CD4-positive, alpha-beta T cell treated with Interleukin-4 for 4 hours (primary cell): ENCODE data around the gene UQCR11.

Experiments
- DNase-seq: peaks from one replicate; pipeline ENCODE4 v3.0.0-alpha.2; 2020

UQCR11 gene

DNA sequence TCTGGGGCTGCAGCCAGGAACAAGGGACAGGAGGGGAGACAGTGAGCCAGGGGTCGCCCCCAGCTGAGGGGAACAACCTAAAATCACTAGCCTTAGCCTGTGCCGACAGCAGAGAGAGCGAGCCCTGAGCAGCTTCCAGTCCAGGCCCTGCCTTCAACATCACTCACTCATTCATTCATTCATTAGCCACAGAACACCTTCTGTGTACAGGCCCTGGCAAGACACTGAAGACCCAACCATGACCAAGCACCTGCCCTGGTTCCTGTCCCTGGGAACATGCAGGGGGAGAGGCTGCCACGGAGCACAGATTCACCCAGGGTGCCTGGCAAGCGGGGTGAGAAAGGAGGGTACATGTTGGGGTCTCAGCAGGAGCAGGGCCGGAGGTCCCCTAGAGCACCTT is 42.0 kb downstream of the UQCR11 start:
- DNase-seq, result no peak

DNA sequence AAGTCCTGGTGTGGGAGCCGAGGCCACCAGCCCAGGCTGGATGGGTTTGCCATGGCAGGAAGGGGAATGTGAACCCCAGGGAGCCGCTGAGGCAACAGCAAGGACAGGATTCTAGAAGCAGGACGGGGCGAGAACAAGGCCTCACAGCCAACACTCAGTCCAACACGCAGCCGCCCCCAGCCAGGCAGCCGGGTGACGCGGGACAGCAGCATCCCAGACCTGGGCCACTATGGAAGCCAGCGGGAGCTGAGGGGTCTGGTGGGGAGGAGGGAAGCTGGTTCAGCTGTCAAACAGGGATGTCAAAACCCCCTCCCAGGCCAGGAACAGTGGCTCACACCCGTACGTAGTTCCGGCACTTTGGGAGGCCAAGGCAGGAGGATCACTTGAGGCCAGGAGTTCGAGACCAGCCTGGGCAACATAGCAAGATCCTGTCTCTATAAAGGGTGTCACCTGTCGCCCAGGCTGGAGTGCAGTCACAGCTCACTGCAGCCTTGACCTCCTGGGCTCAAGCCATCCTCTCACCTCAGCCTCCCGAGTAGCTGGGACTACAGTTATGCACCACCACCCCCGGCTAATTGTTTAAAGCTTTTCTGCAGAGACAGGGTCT is 43.9 kb downstream of the UQCR11 start:
- DNase-seq, result no peak

DNA sequence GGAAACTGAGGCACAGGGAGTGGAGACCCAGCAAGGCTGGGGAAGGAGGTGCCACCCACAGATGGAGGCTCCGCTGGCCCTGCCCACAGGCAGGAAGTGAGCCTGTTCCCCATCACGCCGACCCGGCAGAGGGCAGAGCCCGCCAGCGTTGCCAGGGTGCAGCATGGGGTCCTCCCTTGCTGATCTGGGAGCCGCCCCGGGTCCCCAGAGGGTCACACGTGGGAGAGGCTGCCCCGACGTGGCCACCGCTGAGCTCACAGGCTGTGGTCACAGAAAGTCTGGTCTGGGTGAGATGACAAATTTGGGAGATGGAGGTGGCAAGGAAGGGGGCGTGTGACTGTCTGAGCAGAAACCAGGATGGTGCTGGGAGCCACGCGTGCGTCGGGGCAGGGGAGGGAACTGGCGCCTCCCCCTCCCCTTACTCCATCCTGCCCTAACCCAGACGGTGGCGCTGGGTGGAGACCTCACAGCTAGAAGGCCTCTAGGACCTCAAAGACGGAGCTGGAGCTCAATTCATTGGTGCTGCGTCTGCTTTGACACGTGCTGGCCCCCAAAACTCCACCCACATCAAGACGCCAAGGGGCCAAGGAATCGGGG is 44.9 kb downstream of the UQCR11 start:
- DNase-seq, result no peak

DNA sequence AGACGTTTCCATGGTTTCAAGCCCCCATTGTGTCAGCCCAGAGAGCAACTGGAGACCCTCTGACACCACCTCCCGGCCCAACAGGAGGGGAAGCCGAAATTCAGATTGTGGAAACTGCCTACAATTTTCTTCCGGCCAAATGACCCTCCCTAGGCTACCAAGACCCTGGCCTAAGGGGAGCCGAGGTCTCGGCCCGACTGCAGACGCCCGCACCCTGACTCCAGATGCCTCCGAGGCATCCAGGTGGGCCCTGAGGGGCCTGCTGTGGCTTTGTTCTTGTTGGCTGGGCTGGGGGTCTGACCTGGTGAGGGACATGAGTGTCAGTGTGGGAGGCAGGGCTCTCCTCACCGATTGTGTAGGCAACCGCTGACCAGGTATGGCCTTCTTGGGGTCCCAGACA is 46.7 kb downstream of the UQCR11 start:
- no peak for DNase-seq

DNA sequence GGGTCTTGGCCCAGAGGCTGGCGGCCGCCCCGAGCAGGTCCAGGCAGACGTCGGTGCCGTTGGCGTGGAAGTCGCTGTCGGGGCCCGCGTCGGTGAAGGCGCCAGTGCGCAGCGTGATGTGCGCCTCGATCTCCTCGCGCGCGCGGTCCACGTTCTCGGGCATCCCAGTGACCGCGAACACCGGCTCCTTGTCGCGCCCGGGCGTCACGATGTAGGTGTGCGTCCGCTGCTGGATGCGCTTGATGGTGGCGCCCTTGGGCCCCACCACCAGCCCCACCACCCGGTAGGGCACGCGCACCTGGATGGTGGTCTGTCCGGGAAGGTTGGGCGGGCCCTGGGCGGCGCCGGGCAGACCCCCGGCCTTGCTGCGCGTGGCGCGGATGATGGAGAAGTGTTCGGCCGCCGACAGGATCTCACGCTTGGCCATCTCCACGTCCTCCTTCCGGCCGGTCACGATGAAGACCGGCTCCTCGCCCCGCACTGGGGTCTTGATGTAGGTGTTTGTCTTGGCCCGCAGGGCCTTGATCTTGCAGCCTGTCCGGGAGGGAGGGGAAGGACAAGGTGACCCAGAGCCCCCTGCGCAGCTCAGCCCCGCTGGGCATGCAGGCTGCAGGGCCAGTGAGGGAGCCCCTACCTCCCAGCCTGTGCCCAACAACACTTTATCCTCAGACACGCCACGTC is 48.7 kb downstream of the UQCR11 start:
- DNase-seq, result no peak

DNA sequence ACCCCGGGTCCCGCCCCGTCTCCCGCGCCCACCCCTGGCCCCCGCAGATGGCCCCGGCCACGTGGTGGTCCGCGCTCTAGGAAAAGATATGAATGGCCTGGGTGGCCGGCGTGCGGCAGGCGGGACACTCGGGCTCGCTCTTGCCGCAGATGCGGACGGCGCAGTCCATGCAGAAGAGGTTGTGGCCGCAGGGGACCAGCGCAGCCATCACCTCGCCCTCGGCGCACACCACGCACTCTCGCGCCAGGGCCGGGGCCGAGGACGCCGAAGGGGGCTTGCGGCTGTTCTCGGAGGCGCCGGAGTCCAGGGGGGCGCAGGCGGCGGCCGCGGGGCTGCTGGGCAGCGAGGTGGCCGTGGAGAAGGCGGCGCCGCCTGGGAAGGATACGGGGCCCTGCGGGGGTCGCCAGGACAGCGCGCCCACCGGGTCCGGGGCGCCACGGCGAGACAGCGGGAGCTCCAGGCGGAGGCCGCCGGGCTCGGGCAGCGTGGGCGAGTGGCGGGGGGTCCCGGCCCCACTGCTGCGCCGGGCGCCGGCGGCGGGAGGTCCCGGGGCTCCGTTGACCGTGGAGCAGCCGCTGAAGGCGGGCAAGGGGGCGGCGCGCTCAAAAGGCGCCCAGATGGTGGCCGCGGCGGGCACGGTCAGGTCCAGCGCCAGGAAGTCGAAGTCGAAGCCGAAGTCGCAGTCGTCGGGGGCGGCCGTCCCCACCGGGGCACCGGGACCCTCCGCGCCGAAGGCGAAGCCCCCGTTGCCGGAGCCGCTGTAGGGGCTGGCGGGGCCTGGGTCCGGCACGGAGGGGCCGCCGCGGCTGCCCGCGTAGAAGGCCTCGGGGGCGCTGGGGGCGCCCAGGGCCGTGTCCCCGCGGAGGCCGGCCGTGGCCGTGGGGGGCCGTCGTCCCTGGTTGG is 49.5 kb downstream of the UQCR11 start:
- DNase-seq, result no peak

DNA sequence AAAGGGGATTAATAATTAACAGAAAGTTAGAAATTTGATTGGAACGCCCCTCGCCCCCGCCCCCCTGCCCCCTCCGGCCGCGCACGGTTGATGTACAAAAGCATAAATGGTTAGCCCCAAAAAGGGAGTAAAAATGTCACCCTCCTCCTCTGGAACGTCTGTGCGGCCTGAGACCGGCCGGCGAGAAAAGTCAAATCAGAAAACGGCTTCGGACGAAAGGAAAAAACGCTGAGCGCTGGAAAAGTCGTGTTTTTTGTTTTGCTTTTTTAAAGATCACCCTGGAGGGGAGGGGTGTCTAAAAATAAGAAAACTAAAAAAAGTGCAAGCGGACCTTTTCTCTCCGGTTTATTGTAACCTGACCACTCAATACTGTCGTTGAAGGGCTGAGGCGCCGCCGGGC is 50.3 kb downstream of the UQCR11 start:
- DNase-seq, result no peak

DNA sequence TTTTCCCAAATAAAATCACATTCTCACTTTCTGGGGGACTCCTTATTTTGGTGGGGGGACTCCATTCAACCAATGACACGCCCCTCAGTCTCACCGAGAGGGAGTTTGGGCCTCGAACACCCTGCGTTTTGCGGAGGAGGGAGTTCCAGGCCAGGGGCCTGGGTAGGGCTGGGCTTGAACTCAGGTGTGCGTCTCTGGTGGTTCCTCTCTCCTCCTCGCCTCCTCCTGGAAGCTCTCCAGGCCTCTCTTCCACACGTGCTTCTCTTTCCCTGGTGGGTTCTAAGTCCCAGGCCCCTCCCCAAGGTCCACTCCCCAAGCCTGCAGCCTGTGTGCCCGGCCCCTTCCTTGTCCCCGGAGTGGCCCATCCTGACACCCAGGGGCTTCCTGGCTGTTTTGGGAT is 51.8 kb downstream of the UQCR11 start:
- DNase-seq, result no peak

DNA sequence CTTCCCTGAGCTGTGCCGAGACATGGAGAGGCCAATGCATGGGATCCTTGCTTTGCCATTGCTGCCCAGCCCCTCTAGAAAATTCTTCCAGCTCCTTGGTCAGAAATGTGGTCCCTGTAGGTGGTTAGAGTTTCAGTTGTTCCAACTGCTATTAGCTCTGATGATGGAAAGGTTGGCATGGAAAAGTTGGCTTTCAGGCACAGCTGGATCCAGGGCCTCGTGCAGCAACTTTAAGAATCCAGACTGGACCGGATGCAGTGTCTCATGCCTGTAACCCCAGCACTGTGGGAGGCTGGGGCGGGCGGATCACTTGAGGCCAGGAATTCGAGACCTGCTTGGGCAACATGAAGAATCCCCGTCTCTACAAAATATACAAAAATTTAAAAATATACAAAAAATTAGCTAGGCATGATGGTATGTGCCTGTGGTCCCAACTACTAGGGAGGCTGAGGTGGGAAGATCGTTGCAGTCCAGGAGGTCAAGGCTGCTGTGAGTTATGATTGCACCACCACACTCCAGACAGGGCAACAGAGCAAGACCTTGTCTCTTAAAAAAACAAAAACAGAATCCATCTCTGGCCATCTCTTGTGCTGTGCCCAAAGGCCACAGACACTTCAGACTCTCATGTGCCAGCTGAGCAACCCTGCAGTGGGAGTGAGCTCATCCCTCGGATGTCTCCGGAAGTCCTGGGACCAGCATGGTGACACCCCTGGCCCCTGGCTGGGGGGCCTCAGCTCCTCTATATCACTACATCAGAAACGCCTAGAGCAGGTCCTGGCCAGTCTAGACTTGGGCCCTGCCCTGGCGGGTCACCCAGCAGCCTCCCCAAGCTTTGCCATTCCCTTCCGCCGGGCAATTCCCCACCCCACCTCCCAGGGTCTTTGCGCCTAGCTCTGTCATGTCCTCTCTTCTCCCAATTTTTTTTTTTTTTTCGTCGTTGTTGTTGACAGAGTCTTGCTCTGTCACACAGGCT is 53.9 kb downstream of the UQCR11 start:
- DNase-seq, result no peak

DNA sequence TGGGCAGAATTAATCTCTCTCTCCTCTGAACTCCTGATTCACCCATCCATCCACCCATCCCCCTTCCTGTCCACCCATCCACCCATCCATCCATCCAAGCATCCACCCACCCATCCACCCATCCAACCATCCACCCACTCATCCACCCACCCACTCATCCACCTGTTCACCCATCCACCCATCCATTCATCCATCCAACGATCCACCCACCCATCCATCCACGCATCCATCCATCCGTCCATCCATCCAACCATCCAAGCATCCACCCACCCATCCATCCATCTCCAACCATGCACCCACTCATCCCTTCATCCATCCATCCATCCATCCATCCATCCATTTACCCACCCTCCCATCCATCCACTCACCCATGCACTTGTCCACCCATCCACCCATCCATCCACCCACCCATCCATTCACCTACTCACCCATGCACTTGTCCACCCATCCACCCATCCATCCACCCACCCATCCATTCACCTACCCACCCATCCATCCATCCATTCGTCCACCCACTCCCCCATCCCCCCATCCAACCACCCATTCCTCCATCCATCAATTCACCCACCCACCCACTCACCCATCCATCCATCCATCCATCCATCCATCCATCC is 55.8 kb downstream of the UQCR11 start:
- DNase-seq, result no peak
